Measurements from ENCODE around the gene SPATS2L. TPM values are rescaled to one million over a fixed set of nuclear protein-coding genes. Genes with fewer than 3 reads are reported as not detected.

SPATS2L gene
- total RNA-seq, 2 donors from 2014 or later: 77.4 to 88.7 TPM

DNA sequence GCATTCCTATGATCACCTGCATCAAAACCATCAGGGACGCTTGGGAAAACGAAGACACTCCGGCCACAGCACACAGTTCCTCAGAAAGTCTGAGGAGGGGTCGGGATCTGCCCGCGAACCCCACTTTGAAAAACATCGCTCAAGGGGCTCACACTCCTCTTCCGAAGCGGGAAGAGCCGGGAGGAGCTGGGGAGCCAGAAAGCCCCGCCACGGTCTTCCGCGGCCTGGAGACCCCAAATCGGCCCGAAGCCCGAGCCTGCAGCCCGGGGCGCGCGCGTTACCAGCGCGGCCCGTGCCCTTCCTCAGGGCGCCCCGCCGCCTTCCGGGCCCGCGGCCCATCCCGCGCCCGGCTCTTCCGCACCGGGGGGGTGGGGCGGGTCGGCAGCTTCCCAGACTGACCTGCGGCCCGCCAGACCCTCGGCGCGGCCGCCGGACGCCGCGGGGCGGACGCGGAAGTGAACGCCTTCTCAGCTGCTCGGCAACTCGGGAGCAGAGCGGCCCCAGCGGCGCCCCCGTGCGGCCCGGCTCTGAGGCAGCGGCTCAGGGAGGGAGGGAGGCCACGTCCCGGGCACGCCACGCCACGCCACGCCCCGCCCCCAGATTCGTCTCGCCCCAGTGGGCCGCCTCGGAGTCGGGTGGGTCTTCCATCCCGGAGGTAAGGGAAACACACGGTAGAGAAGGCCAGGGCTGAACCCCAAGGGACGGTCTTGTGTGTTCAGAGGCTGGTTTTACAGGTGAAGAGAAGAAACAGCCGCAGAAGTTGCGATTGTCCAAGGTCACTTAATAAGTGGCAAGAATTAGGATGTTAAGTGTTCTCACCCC, 203.3 kb downstream of the SPATS2L start, which contains the start of gene KCTD18:
TSS of gene KCTD18 (minus strand) at position 457 of the 822 bp plus-strand sequence. CDS start 3,052 bp downstream, outside the sequence.
- WGBS: under 1% methylated on average over 61 of the region's 78 CpGs
- Histone ChIP-seq H3K27ac (peak within 1 kb of the TSS; percentile 75 to 79), H3K27me3 (replicated peaks; ENCODE audit: insufficient read depth) (no peaks in the 10 kb centered on the region), H3K36me3 (no peaks in the 10 kb centered on the region), H3K4me3 (peak within 1 kb of the TSS; percentile 70 to 83), H3K9me3 (no peaks in the 10 kb centered on the region), H3K4me1 (replicated peaks) (no peaks in the 10 kb centered on the region)
- intact Hi-C loops (cut with DNase I): no loop called here
- peak; percentile 84 for DNase-seq (ENCODE audit: low spot score)
- TF ChIP-seq, protein P1, sequence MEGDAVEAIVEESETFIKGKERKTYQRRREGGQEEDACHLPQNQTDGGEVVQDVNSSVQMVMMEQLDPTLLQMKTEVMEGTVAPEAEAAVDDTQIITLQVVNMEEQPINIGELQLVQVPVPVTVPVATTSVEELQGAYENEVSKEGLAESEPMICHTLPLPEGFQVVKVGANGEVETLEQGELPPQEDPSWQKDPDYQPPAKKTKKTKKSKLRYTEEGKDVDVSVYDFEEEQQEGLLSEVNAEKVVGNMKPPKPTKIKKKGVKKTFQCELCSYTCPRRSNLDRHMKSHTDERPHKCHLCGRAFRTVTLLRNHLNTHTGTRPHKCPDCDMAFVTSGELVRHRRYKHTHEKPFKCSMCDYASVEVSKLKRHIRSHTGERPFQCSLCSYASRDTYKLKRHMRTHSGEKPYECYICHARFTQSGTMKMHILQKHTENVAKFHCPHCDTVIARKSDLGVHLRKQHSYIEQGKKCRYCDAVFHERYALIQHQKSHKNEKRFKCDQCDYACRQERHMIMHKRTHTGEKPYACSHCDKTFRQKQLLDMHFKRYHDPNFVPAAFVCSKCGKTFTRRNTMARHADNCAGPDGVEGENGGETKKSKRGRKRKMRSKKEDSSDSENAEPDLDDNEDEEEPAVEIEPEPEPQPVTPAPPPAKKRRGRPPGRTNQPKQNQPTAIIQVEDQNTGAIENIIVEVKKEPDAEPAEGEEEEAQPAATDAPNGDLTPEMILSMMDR (IDR thresholded peaks at IDR 0.05): peak; percentile 66 to 94 (median 82)
- TF ChIP-seq POLR2AphosphoS5 (IDR thresholded peaks at IDR 0.05) (peak; percentile 44), POLR2A (IDR thresholded peaks at IDR 0.05) (peak; percentile 80)

DNA sequence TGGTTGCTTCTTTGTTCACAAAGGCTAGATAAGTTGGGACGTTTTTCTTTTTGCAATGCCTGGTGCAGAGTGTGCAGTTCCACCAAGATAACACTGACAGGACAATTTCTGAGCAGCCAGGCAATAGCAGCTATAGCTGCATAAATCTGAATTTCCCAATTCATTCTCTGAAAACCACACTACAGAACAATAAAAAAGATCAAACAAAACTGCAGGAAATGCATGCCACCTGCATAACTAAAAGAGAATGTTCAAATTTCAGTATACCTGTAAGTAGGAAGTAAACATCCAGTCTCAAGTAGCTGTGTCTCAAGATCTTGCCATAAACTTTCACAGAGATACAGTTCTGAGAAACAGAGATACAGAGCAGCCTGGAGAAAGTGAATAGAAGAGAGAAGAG, 208.7 kb downstream of the SPATS2L start:
- H3K27me3 ChIP-seq (replicated peaks; ENCODE audit: insufficient read depth): no peaks in the 10 kb centered on the region
- no peaks in the 10 kb centered on the region for H3K36me3 ChIP-seq
- H3K9me3 ChIP-seq: no peaks in the 10 kb centered on the region
- intact Hi-C loops (cut with DNase I): no loop called here
- no peaks in the 10 kb centered on the region for H3K4me1 ChIP-seq (replicated peaks)
- no peak for DNase-seq (ENCODE audit: low spot score)
- H3K4me3 ChIP-seq: no peak overlapping the region
- 18% methylated on average over 1 of the region's 1 CpG for WGBS
- TF ChIP-seq, protein P1 (IDR thresholded peaks at IDR 0.05): no peak
- TF ChIP-seq POLR2A (IDR thresholded peaks at IDR 0.05): no peak
- TF ChIP-seq POLR2AphosphoS5 (IDR thresholded peaks at IDR 0.05): no peak
- no peak overlapping the region for H3K27ac ChIP-seq

DNA sequence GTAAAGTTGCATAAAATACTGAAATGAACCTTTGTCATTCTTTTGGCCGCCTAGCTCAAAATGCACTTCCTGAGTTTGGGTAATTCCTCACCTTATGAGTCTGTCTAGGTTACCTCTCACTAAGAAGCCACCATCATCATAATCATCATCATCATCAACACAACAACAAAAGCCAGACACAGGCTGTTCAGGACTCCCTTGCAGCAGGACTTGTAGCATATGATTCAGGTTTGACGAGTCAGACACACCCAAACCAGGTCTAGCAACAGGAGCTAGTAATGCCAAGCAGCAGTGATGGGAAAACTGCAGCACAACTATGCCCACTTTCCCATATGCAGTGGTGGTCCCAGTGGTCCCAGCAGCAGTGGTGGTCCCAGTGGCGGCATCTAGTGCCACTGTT, 216.7 kb downstream of the SPATS2L start:
- Histone ChIP-seq H3K27me3 (replicated peaks; ENCODE audit: insufficient read depth) (no peaks in the 10 kb centered on the region), H3K27ac (no peak overlapping the region), H3K36me3 (no peaks in the 10 kb centered on the region), H3K9me3 (no peaks in the 10 kb centered on the region), H3K4me3 (no peak overlapping the region), H3K4me1 (replicated peaks) (no peaks in the 10 kb centered on the region)
- 88% methylated on average over 3 of the region's 3 CpGs for WGBS
- DNase-seq (ENCODE audit: low spot score): no peak
- intact Hi-C loops (cut with DNase I): no loop called here
- TF ChIP-seq POLR2AphosphoS5 (IDR thresholded peaks at IDR 0.05): no peak
- no peak for TF ChIP-seq POLR2A (IDR thresholded peaks at IDR 0.05)
- TF ChIP-seq, protein P1 (IDR thresholded peaks at IDR 0.05): no peak

DNA sequence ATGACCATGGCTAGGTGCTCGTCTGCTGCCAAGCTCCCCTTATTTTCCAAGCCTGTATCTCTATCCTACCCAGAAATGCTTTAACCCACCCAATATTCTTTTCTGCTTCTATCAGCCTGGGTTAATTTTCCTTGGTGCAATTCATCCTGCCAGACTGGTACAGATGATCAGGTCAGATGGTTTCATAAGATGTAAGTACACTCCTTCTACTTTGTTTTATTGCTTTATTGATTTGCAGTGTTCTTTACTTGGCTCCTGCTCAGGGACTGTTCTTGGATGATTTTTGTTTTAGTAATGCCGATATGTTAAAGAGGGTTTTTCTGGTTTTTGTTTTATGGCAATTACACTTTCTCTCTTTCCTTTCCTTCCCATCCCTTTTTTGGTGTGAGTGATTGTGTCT, 217.1 kb downstream of the SPATS2L start:
- no peaks in the 10 kb centered on the region for H3K9me3 ChIP-seq
- no peak overlapping the region for H3K4me3 ChIP-seq
- H3K27ac ChIP-seq: no peak overlapping the region
- intact Hi-C loops (cut with DNase I): no loop called here
- TF ChIP-seq POLR2A (IDR thresholded peaks at IDR 0.05) (no peak), POLR2AphosphoS5 (IDR thresholded peaks at IDR 0.05) (no peak)
- TF ChIP-seq, protein P1 (IDR thresholded peaks at IDR 0.05): no peak
- no peaks in the 10 kb centered on the region for H3K36me3 ChIP-seq
- 64% methylated on average over 2 of the region's 2 CpGs for WGBS
- H3K4me1 ChIP-seq (replicated peaks): no peaks in the 10 kb centered on the region
- DNase-seq (ENCODE audit: low spot score): no peak
- no peaks in the 10 kb centered on the region for H3K27me3 ChIP-seq (replicated peaks; ENCODE audit: insufficient read depth)

DNA sequence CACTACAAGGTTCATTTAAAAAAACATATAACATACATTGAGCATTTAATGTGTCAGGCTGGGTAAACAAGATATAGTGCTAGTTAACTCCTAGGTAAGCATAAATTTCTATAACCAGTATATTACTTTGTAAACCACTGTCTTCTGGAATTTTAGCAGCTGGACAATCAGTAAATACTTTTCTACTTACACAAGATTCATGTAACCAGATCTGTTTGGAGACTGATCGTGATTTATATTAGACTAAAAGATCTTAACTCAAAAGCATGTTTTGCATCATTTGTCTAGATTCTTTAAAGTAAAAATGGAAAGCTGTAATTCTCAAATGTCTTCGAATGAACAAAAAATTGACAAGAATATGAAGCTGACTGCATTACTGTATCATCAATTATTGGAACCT, 218.6 kb downstream of the SPATS2L start:
- Histone ChIP-seq H3K27ac (no peak overlapping the region), H3K4me1 (replicated peaks) (no peaks in the 10 kb centered on the region), H3K4me3 (peak overlapping the region in 1 of 2 donors; percentile 60), H3K9me3 (no peaks in the 10 kb centered on the region), H3K27me3 (replicated peaks; ENCODE audit: insufficient read depth) (no peaks in the 10 kb centered on the region), H3K36me3 (no peaks in the 10 kb centered on the region)
- 33% methylated on average over 2 of the region's 2 CpGs for WGBS
- intact Hi-C loops (cut with DNase I): no loop called here
- DNase-seq (ENCODE audit: low spot score): no peak
- TF ChIP-seq POLR2A (IDR thresholded peaks at IDR 0.05) (no peak), POLR2AphosphoS5 (IDR thresholded peaks at IDR 0.05) (no peak)
- TF ChIP-seq, protein P1 (IDR thresholded peaks at IDR 0.05): no peak

Measured in prostate gland (tissue), 2 donors.